Endothelial cell of umbilical vein (primary cell): ENCODE results near the gene KMT5B. TPM values are rescaled to one million over a fixed set of nuclear protein-coding genes. Genes with fewer than 3 reads are reported as not detected.

Source experiments
- BruUV-seq: library from RNA; stranded (reverse); fragments of 400-500 nt; replicated peaks from 2 replicates; lab custom pipeline; 2021; lab: Mats Ljungman, UMichigan
- CTCF ChIA-PET: fragments of 300-600, 350-600 bp; sonication (Branson Sonifier 250); formaldehyde crosslinking; loops from one replicate; lab custom pipeline; 2021; ENCODE audit warnings: antibody characterized with exemption, inconsistent platforms; lab: Charles Lee
- POLR2A ChIA-PET: fragments of 300-600, 350-600 bp; sonication (Branson Sonifier 250); formaldehyde crosslinking; loops from one replicate; lab custom pipeline; 2021; ENCODE audit warnings: antibody characterized with exemption, inconsistent platforms; lab: Charles Lee
- DNase-seq: peaks from one replicate; pipeline ENCODE4 v3.0.0-alpha.2; 2011; ENCODE audit warnings: low read depth, low spot score
- FAIRE-seq: peaks from 2 replicates; lab custom pipeline; 2011; peaks lifted over from hg19 to GRCh38; lab: Jason Lieb, UNC
- H2AFZ ChIP-seq: 2 replicates; pipeline ENCODE4 v1.6.0; 2012; ENCODE audit warnings: low read depth, low read length, control low read depth, inconsistent platforms
- H3K27ac ChIP-seq: 2 replicates; pipeline ENCODE4 v1.5.1; 2011; ENCODE audit warnings: low read depth, mild to moderate bottlenecking, control low read depth, low read length, moderate library complexity; ENCODE audit not compliant: insufficient read depth
- H3K27me3 ChIP-seq, 2 experiments: 2 replicates each; pipeline versions ENCODE4 v1.6.0 to v1.6.1; 2011; ENCODE audit warnings: low read length in 2 of 2, mixed read lengths in 1 of 2; ENCODE audit not compliant: control insufficient read depth in 2 of 2, insufficient read depth in 2 of 2
- H3K36me3 ChIP-seq, 2 experiments: 2 replicates in 1 of 2; 3 replicates in 1 of 2; pipeline ENCODE4 v1.5.1; 2011; ENCODE audit warnings: low read length in 2 of 2, mild to moderate bottlenecking in 1 of 2, moderate library complexity in 1 of 2; ENCODE audit not compliant: control insufficient read depth in 2 of 2, insufficient read depth in 2 of 2; ENCODE audit errors: extremely low read depth in 1 of 2
- H3K4me1 ChIP-seq: 3 replicates; pipeline ENCODE4 v1.5.1; 2011; ENCODE audit warnings: mild to moderate bottlenecking, low read length; ENCODE audit not compliant: control insufficient read depth, insufficient read depth; ENCODE audit errors: extremely low read depth
- H3K4me2 ChIP-seq: 2 replicates; pipeline ENCODE4 v1.6.1; 2011; ENCODE audit warnings: low read length, control low read depth, mixed read lengths; ENCODE audit not compliant: insufficient read depth
- H3K4me3 ChIP-seq, 3 experiments: fragments of 200-600 bp in 1 of 3; sonication (generic), shearing (Covaris generic) in 1 of 3; replicated peaks in 1 of 3; 2 replicates each; pipeline ENCODE4 v1.5.1; 2011 to 2016; ENCODE audit warnings: control low read depth in 3 of 3, low read length in 3 of 3, mild to moderate bottlenecking in 2 of 3, inconsistent platforms in 1 of 3, low read depth in 1 of 3, moderate library complexity in 1 of 3; ENCODE audit not compliant: insufficient read depth in 1 of 3
- H3K79me2 ChIP-seq: 2 replicates; pipeline ENCODE4 v1.6.0; 2012; ENCODE audit warnings: low read length, inconsistent platforms; ENCODE audit not compliant: control insufficient read depth, insufficient read depth
- H3K9ac ChIP-seq: replicated peaks from 2 replicates; pipeline ENCODE3; 2011; ENCODE audit warnings: low read length, control low read depth; ENCODE audit not compliant: insufficient read depth; ENCODE audit errors: extremely low read depth
- H3K9me1 ChIP-seq: replicated peaks from 3 replicates; pipeline ENCODE4 v1.6.0; 2011; ENCODE audit warnings: mild to moderate bottlenecking, low read length; ENCODE audit not compliant: control insufficient read depth, insufficient read depth; ENCODE audit errors: extremely low read depth
- H3K9me3 ChIP-seq: replicated peaks from 2 replicates; pipeline ENCODE4 v1.5.1; 2012; ENCODE audit warnings: low read length, inconsistent platforms; ENCODE audit not compliant: control insufficient read depth, insufficient read depth
- H4K20me1 ChIP-seq: replicated peaks from 2 replicates; pipeline ENCODE3; 2011; ENCODE audit warnings: mild to moderate bottlenecking, low read length; ENCODE audit not compliant: control insufficient read depth, insufficient read depth; ENCODE audit errors: extremely low read depth
- EZH2 ChIP-seq: IDR thresholded peaks from 2 replicates; pipeline ENCODE4 v1.6.1; 2012; ENCODE audit warnings: borderline replicate concordance, low read depth, mild to moderate bottlenecking, moderate library complexity, low read length, inconsistent platforms; ENCODE audit not compliant: severe bottlenecking
- FOS ChIP-seq: IDR thresholded peaks from 2 replicates; pipeline ENCODE4 v1.6.1; 2011; ENCODE audit warnings: mild to moderate bottlenecking, low read length, moderate library complexity, borderline replicate concordance; ENCODE audit not compliant: insufficient read depth
- GATA2 ChIP-seq: IDR thresholded peaks from 2 replicates; pipeline ENCODE4 v1.7.0; 2011; ENCODE audit warnings: low read depth, mild to moderate bottlenecking, moderate library complexity, mixed read lengths, low read length; ENCODE audit not compliant: insufficient read length, insufficient read depth
- JUN ChIP-seq: IDR thresholded peaks from 2 replicates; pipeline ENCODE4 v1.6.1; 2011; ENCODE audit warnings: borderline replicate concordance, low read depth; ENCODE audit not compliant: insufficient read length, insufficient read depth
- MAX ChIP-seq: IDR thresholded peaks from 2 replicates; pipeline ENCODE4 v1.6.1; 2011; ENCODE audit not compliant: insufficient read depth, insufficient read length
- MYC ChIP-seq: IDR thresholded peaks from one replicate; pipeline ENCODE4 v1.6.1; 2011; ENCODE audit warnings: mild to moderate bottlenecking, low read depth, low read length
- POLR2A ChIP-seq: IDR thresholded peaks from 2 replicates; pipeline ENCODE4 v1.6.1; 2012; ENCODE audit warnings: low read depth, mild to moderate bottlenecking, control low read depth, low read length
- POLR2AphosphoS5 ChIP-seq: IDR thresholded peaks from 2 replicates; pipeline ENCODE4 v1.6.1; 2012; ENCODE audit warnings: low read depth, mild to moderate bottlenecking, control low read depth, low read length, moderate library complexity; ENCODE audit not compliant: insufficient read depth
- dilution Hi-C: fragments of 300-500 bp; cut with MboI; formaldehyde crosslinking; loops from one replicate; pipeline ENCODE4 v1.15.0; 2019; ENCODE audit warnings: low sequenced_read_pairs; ENCODE audit not compliant: extremely low pct_ligation_motif_present
- intact Hi-C: fragments of 100-400 bp; cut with micrococcal nuclease; formaldehyde crosslinking; loops from one replicate; pipeline ENCODE4 v1.10.0; 2022
- polyA plus RNA-seq, 4 experiments: library from polyadenylated mRNA; depleted of rRNA in 3 of 4; stranded (reverse) in 3 of 4; unstranded in 1 of 4; fragments of >200 nt; gene quantifications; 2 replicates each; pipeline versions ENCODE4 v1.2.1 to v1.2.3, GENCODE V29; 2011 to 2012; ENCODE audit warnings: missing spikeins in 1 of 4
- total RNA-seq: library from RNA; stranded (reverse); gene quantifications from 2 replicates; pipeline ENCODE4 v1.2.3, GENCODE V29; 2021
- TF ChIP-seq, protein P1 (sequence below), 2 donors: IDR thresholded peaks; 1 replicate in 1 of 2; 2 replicates in 1 of 2; pipeline ENCODE4 v1.5.1; 2011; ENCODE audit warnings: low read length in 2 of 2, mild to moderate bottlenecking in 2 of 2, moderate library complexity in 2 of 2, control low read depth in 1 of 2, inconsistent platforms in 1 of 2, low read depth in 1 of 2; ENCODE audit not compliant: insufficient read depth in 1 of 2; ENCODE audit errors: extremely low read depth in 1 of 2

The KMT5B gene
- total and polyA plus RNA-seq, 2 donors (not counting 3 experiments of a cell fraction or from before 2014, with no cell fraction given) = 10.1 to 36.3 TPM

DNA sequence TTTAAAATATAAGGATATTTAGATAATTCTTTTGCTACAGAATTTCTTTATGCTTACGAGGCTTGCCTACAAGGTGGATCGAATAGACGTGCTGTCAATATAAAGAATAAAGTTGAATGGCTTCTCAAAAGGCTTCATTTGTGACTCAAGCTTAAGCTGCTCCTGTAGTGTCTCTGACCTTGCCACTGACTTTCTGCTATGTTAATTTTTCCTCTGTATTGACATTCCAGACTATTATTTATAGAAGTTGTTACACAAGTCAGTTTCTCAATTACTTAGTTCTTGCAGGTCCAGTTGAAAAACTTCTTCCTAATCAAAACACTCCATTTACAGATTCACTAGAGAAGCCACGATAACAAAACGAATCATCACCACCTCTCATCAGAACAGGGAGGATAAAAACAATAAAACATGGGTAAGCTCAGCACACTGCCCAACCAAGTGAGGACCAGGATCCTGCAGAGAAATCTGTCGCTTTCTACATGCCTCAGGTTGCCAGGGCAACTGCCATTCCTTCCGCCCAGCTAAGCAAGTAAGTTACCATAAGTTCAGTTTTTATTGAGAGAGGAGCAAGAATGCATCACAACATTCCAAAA, 52.9 kb downstream of the KMT5B start:
- BruUV-seq = no TSS peak
- CTCF ChIA-PET = no interaction called here

More for the DNA sequence above, 52.9 kb downstream of the KMT5B start:
- Histone ChIP-seq H3K4me3 (no peak overlapping the region), H3K9me3 (no peaks in the 10 kb centered on the region), H3K27me3 (no peaks in the 10 kb centered on the region), H2AFZ (no peak overlapping the region), H3K4me1 (no peaks in the 10 kb centered on the region), H3K79me2 (no peaks in the 10 kb centered on the region), H3K27ac (no peak overlapping the region), H3K36me3 (peaks cover 0 to 17% of the 10 kb centered on the region in 2 experiments), H4K20me1 (no peaks in the 10 kb centered on the region), H3K4me2 (no peak overlapping the region), H3K9me1 (no peaks in the 10 kb centered on the region), H3K9ac (no peak overlapping the region)
- dilution Hi-C loops (no loop called here), intact Hi-C loops (no loop called here)
- DNase-seq = no peak
- POLR2A ChIA-PET = no interaction called here
- no peak for TF ChIP-seq MAX
- TF ChIP-seq, protein P1, sequence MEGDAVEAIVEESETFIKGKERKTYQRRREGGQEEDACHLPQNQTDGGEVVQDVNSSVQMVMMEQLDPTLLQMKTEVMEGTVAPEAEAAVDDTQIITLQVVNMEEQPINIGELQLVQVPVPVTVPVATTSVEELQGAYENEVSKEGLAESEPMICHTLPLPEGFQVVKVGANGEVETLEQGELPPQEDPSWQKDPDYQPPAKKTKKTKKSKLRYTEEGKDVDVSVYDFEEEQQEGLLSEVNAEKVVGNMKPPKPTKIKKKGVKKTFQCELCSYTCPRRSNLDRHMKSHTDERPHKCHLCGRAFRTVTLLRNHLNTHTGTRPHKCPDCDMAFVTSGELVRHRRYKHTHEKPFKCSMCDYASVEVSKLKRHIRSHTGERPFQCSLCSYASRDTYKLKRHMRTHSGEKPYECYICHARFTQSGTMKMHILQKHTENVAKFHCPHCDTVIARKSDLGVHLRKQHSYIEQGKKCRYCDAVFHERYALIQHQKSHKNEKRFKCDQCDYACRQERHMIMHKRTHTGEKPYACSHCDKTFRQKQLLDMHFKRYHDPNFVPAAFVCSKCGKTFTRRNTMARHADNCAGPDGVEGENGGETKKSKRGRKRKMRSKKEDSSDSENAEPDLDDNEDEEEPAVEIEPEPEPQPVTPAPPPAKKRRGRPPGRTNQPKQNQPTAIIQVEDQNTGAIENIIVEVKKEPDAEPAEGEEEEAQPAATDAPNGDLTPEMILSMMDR (IDR thresholded peaks at IDR 0.05; ENCODE audit: extremely low read depth in 1 of 2, insufficient read depth in 1 of 2, low read depth in 1 of 2, low read length in 2 of 2) = no peak
- TF ChIP-seq MYC = no peak
- no peak for TF ChIP-seq POLR2AphosphoS5
- TF ChIP-seq JUN = no peak
- TF ChIP-seq GATA2 = no peak
- no peak for TF ChIP-seq EZH2
- TF ChIP-seq POLR2A = no peak
- no peak for TF ChIP-seq FOS
- FAIRE-seq = no peak
